Activated naive CD4-positive, alpha-beta T cell treated with anti-CD3 and anti-CD28 coated beads, Interleukin-2, amount 10 ng/mL, durations not matched to agents 7 days and 5 days (primary cell): Measurements from ENCODE around the gene OR1E2.
"Not testable (repeated sequence)": the region's sequence is repeated elsewhere in the genome, so short reads cannot be mapped to it uniquely, and the experiment has no call there.

Experiments used
- CTCF ChIA-PET: fragments of 350-600 bp; sonication (Branson Sonifier 250); formaldehyde crosslinking; loops from one replicate; lab custom pipeline; 2021; ENCODE audit warnings: antibody characterized with exemption; lab: Charles Lee
- DNase-seq: peaks from one replicate; pipeline ENCODE4 v3.0.0-alpha.2; 2020
- H3K27ac Mint-ChIP-seq: one replicate; pipeline ENCODE4 v1.8.0; 2021; ENCODE audit warnings: mild to moderate bottlenecking, moderate library complexity, mixed read lengths
- H3K27me3 Mint-ChIP-seq: one replicate; pipeline ENCODE4 v1.8.0; 2021; ENCODE audit warnings: mild to moderate bottlenecking, mixed read lengths
- H3K36me3 Mint-ChIP-seq: one replicate; pipeline ENCODE4 v1.8.0; 2021; ENCODE audit warnings: mixed read lengths
- H3K4me1 Mint-ChIP-seq: one replicate; pipeline ENCODE4 v1.8.0; 2021; ENCODE audit warnings: mixed read lengths
- H3K4me3 Mint-ChIP-seq: one replicate; pipeline ENCODE4 v1.8.0; 2021; ENCODE audit warnings: mild to moderate bottlenecking, moderate library complexity, mixed read lengths
- H3K9me3 Mint-ChIP-seq: one replicate; pipeline ENCODE4 v1.8.0; 2021; ENCODE audit warnings: mixed read lengths

OR1E2 gene

GRCh38 chr17:3433215-3433614 lies 426 bp downstream of the OR1E2 start:
- H3K4me1 Mint-ChIP-seq, H3K4me3 Mint-ChIP-seq, H3K27me3 Mint-ChIP-seq, CTCF ChIA-PET, H3K27ac Mint-ChIP-seq, H3K36me3 Mint-ChIP-seq, H3K9me3 Mint-ChIP-seq: not testable (repeated sequence)
- peak; percentile 48 for DNase-seq

GRCh38 chr17:3418222-3418621 lies 15.4 kb downstream of the OR1E2 start:
- H3K36me3 Mint-ChIP-seq = no peaks in the 10 kb centered on the region
- DNase-seq = no peak
- no peaks in the 10 kb centered on the region for H3K9me3 Mint-ChIP-seq
- H3K4me3 Mint-ChIP-seq = no peak overlapping the region
- H3K4me1 Mint-ChIP-seq = no peaks in the 10 kb centered on the region
- H3K27me3 Mint-ChIP-seq = peaks cover 10% of the 10 kb centered on the region
- H3K27ac Mint-ChIP-seq = no peak overlapping the region
- CTCF ChIA-PET = no interaction called here

GRCh38 chr17:3415610-3416009 lies 18.0 kb downstream of the OR1E2 start:
- Mint-ChIP-seq H3K27ac (no peak overlapping the region), H3K9me3 (no peaks in the 10 kb centered on the region), H3K36me3 (no peaks in the 10 kb centered on the region), H3K4me1 (peaks cover 2% of the 10 kb centered on the region), H3K4me3 (no peak overlapping the region), H3K27me3 (peaks cover 16% of the 10 kb centered on the region)
- CTCF ChIA-PET = no interaction called here
- DNase-seq = no peak

GRCh38 chr17:3412216-3412615 lies 21.4 kb downstream of the OR1E2 start:
- H3K27ac Mint-ChIP-seq, H3K4me3 Mint-ChIP-seq, H3K4me1 Mint-ChIP-seq, H3K36me3 Mint-ChIP-seq, DNase-seq, CTCF ChIA-PET: not testable (repeated sequence)
- Mint-ChIP-seq H3K9me3 (peaks cover 15% of the 10 kb centered on the region), H3K27me3 (peaks cover 14% of the 10 kb centered on the region)

- Mint-ChIP-seq H3K27ac (no peak within 1 kb of the TSS), H3K9me3 (peaks cover 15% of the 10 kb centered on the region), H3K4me3 (no peak within 1 kb of the TSS), H3K36me3 (no peaks in the 10 kb centered on the region), H3K27me3 (peaks cover 14% of the 10 kb centered on the region), H3K4me1 (peaks cover 2% of the 10 kb centered on the region)
- CTCF ChIA-PET = no interaction called here
- DNase-seq = no peak
Measured at GRCh38 chr17:3411070-3411469, 22.6 kb downstream of the OR1E2 start, which contains the start of gene OR3A3. OR3A3 (plus strand) TSS chr17:3411370.

- peaks cover 14% of the 10 kb centered on the region for H3K9me3 Mint-ChIP-seq
- CTCF ChIA-PET, H3K36me3 Mint-ChIP-seq: not testable (repeated sequence)
Measured at GRCh38 chr17:3403856-3404255, 29.8 kb downstream of the OR1E2 start.

GRCh38 chr17:3401786-3402185 lies 31.9 kb downstream of the OR1E2 start:
- Mint-ChIP-seq H3K9me3 (no peaks in the 10 kb centered on the region), H3K27me3 (no peaks in the 10 kb centered on the region), H3K36me3 (no peaks in the 10 kb centered on the region), H3K4me1 (no peaks in the 10 kb centered on the region), H3K4me3 (no peak overlapping the region), H3K27ac (no peak overlapping the region)
- no peak for DNase-seq
- CTCF ChIA-PET = no interaction called here

More at GRCh38 chr17:3403856-3404255, 29.8 kb downstream of the OR1E2 start:
- H3K4me3 Mint-ChIP-seq, H3K27me3 Mint-ChIP-seq, H3K27ac Mint-ChIP-seq, H3K4me1 Mint-ChIP-seq, DNase-seq: not testable (repeated sequence)

GRCh38 chr17:3400055-3400454 lies 33.6 kb downstream of the OR1E2 start:
- CTCF ChIA-PET = no interaction called here
- H3K27me3 Mint-ChIP-seq = no peaks in the 10 kb centered on the region
- no peaks in the 10 kb centered on the region for H3K36me3 Mint-ChIP-seq
- H3K9me3 Mint-ChIP-seq = no peaks in the 10 kb centered on the region
- no peak for DNase-seq
- no peak overlapping the region for H3K4me3 Mint-ChIP-seq
- H3K27ac Mint-ChIP-seq = no peak overlapping the region
- no peaks in the 10 kb centered on the region for H3K4me1 Mint-ChIP-seq

GRCh38 chr17:3398310-3398709 lies 35.3 kb downstream of the OR1E2 start, which contains the start of gene OR1E1:
OR1E1 (minus strand) TSS chr17:3398410; CDS start chr17:3398410, 0 bp downstream.
- H3K36me3 Mint-ChIP-seq = no peaks in the 10 kb centered on the region
- H3K4me1 Mint-ChIP-seq = no peaks in the 10 kb centered on the region
- CTCF ChIA-PET = no interaction called here
- H3K4me3 Mint-ChIP-seq = no peak within 1 kb of the TSS
- no peak within 1 kb of the TSS for H3K27ac Mint-ChIP-seq
- H3K9me3 Mint-ChIP-seq = no peaks in the 10 kb centered on the region
- no peak for DNase-seq
- H3K27me3 Mint-ChIP-seq = no peaks in the 10 kb centered on the region

- CTCF ChIA-PET, H3K27ac Mint-ChIP-seq, H3K27me3 Mint-ChIP-seq, H3K4me1 Mint-ChIP-seq, H3K4me3 Mint-ChIP-seq, H3K9me3 Mint-ChIP-seq, H3K36me3 Mint-ChIP-seq: not testable (repeated sequence)
- DNase-seq = peak; percentile 25
Measured at GRCh38 chr17:3397801-3398200, 35.8 kb downstream of the OR1E2 start.

- Mint-ChIP-seq H3K9me3 (no peaks in the 10 kb centered on the region), H3K27ac (no peak overlapping the region), H3K36me3 (no peaks in the 10 kb centered on the region), H3K27me3 (peaks cover 25% of the 10 kb centered on the region), H3K4me1 (peaks cover 2% of the 10 kb centered on the region), H3K4me3 (no peak overlapping the region)
- CTCF ChIA-PET = no interaction called here
- no peak for DNase-seq
Measured at GRCh38 chr17:3389791-3390190, 43.9 kb downstream of the OR1E2 start.

GRCh38 chr17:3385869-3386816 lies 47.5 kb downstream of the OR1E2 start, which contains the start of gene OR3A2:
OR3A2 (minus strand) TSS chr17:3386308.
- Mint-ChIP-seq H3K36me3 (no peaks in the 10 kb centered on the region), H3K4me1 (peaks cover 2% of the 10 kb centered on the region), H3K9me3 (no peaks in the 10 kb centered on the region), H3K4me3 (peak within 1 kb of the TSS; percentile 66), H3K27me3 (peaks cover 27% of the 10 kb centered on the region), H3K27ac (peak within 1 kb of the TSS; percentile 30)
- CTCF ChIA-PET = no interaction called here
- peak; percentile 47 for DNase-seq
